Astrocyte (in vitro differentiated cells and primary cell): ENCODE data around the gene GLRA1.

ENCODE experiments used
- CTCF ChIP-seq: IDR thresholded peaks from 2 replicates; pipeline ENCODE4 v1.5.1; 2011; ENCODE audit warnings: low read depth, mild to moderate bottlenecking, inconsistent platforms, low read length, moderate library complexity; ENCODE audit not compliant: insufficient read depth
- EZH2 ChIP-seq: IDR thresholded peaks from 2 replicates; pipeline ENCODE4 v1.6.1; 2012; ENCODE audit warnings: mild to moderate bottlenecking, low read length, inconsistent platforms; ENCODE audit not compliant: insufficient read depth

GRCh38 chr5:151953833-151954232 is 29.2 kb upstream of the GLRA1 start:
- TF ChIP-seq CTCF (no peak), EZH2 (no peak)
